GM18868 (cell line): Measurements from ENCODE around the gene KCNIP1.
A peak's percentile ranks its signal among the peaks of the same experiment; 100 is the strongest.

ENCODE experiments used
- ATAC-seq: cut with Tn5 transposase; IDR thresholded peaks from one replicate; pipeline ENCODE4 v1.9.1; 2021; ENCODE audit warnings: mild to moderate bottlenecking, moderate library complexity; ENCODE audit not compliant: unreplicated experiment

KCNIP1 gene

GRCh38 chr5:170508036-170508435 is 4.2 kb downstream of the KCNIP1 start:
- peak; percentile 78 for ATAC-seq

- no peak for ATAC-seq
Observed at GRCh38 chr5:170508660-170509347, 5.0 kb downstream of the KCNIP1 start.

DNA sequence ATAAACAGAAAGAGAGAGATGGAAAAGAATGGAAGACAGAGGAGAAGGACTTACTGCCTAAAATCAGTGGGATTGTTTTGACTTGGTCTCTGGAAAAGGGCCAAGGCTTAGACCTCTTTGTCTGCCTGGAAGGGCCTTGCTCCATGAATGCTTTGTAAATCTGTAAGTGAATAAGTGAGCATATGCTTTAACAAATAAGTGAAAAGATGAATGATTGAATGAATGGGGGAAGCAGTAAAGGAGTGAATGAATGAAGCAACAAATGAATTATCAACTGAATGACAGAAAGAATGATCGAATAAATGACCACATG is 5.5 kb downstream of the KCNIP1 start:
- no peak for ATAC-seq

GRCh38 chr5:170510126-170510525 is 6.3 kb downstream of the KCNIP1 start:
- ATAC-seq = no peak

- no peak for ATAC-seq
Observed at GRCh38 chr5:170510559-170510958, 6.7 kb downstream of the KCNIP1 start.

DNA sequence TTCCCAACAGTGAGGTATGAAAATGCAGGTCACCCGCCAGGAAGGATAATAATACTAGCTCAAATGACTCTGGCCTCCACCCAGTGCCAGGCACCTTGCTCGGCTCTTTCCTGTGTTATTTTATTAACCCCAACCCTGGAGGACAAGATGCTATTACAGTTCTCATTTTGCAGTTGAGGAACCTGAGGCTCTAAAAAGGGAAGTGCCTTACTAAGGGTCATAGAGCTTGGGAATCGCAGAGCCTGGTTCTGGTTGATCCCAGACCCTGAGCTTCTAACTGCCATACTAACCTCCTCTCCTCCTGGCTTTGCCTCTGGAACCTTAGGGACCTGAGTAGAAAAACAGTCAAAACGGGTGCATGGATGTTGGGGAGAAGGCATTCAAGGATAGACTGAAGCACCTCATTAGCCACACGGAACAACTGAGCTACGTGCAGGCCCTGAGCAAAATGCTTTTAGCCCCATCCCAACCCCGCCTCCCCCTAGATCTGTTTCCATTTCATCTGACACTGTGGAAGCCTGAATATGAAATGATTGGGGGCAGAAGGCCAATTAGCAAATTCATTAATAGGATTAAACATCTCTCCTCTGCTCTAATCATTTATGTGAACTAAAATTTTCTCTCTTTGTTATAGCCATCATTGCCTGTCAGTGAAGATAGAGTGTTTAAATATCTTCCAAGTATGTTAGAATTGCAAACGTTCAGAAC is 7.9 kb downstream of the KCNIP1 start:
- no peak for ATAC-seq

DNA sequence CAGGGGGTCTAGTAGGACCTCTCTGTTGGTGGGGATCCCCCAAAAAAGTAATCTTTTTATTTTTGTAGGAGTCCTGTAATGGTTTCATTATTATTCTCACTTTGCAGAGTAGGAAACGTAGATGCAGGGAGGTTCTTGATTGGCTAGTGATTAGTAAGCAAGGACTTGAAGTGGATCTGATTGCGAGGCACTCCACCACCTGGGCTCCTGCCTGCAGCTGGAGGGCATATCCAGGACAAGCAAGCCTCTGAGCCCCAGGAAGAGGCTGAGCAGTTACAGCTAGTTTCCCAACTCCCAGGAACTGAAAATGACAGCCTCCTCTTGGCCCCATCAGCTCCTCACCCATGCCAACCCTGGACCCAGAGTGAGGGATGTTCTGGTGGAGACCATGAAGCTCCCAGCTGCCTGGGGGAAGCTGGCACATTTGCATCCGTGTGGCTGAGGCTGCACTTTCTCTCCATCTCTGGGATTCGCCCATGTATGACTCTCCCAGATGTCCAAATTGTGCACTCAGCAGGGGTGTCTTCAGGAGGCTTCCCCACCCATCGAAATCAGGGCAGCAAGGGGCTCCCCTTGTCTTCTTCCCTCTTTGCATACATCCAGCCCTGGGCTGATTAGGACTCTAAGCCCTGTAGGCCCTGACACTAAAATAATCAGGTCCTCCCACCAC is 10.2 kb downstream of the KCNIP1 start:
- ATAC-seq = no peak

- ATAC-seq = no peak
Observed at GRCh38 chr5:170517411-170517810, 13.6 kb downstream of the KCNIP1 start.

GRCh38 chr5:170518277-170518676 is 14.5 kb downstream of the KCNIP1 start:
- no peak for ATAC-seq

DNA sequence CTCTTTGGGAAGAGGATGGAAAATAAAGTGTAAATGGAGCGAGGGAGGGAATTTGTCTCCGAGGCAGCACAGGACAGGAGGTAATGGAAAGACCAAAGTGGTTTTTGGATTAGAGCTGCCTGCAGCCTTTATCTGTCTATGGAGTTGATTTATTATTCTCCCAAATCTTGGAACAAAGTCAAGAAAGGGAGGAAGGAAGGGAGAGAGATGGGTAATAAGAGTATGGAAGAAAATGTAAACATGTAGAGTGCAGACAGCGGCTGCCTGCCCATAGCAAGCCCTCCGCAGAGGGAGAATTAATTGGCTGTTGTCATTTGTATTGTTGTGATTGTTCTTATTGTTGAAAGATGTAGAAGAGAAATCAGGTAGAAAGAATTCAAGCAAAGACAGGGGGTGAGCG is 15.7 kb downstream of the KCNIP1 start:
- no peak for ATAC-seq

GRCh38 chr5:170520372-170520771 is 16.6 kb downstream of the KCNIP1 start:
- no peak for ATAC-seq

- no peak for ATAC-seq
Observed at GRCh38 chr5:170522211-170523141, 18.7 kb downstream of the KCNIP1 start.

DNA sequence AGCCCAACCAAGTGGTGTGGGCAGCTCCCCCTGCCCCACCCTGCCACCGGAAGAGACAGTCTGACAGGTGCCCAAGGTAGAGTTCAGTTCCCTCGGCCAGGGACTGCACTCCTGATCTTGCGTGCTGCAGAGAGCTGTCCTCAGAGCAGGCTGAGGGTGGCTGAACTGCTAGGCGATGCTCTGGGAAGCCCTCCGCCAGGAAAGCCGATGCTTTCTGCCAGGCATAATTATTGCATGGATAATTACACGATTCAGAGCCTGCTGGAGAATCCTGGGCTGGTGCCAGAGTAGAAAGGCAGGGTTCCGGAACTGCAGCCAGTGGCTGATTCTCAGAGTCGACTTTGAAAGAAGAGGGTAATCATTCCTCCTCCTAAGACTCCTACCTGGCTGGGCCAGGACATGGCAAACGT is 19.3 kb downstream of the KCNIP1 start:
- no peak for ATAC-seq

DNA sequence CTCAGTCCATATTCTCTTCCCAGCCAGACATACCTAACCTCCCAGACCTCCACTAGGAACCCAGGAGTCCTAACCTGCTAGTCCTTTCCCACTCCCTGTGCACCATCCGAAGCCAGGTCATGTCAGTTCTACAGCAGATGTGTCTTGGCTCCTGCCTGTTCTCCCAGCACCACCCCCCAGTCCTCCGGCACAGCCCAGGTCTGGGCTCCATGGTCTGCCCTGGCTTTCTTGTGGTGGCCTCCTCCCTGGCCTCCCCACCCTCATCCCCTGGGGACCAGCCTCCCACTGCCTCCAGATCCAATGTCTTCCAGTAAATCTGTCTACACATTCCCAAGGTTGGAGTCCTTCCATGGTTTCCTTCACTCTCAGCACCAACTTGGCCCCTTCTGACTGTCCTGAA is 20.0 kb downstream of the KCNIP1 start:
- no peak for ATAC-seq

- ATAC-seq = no peak
Observed at GRCh38 chr5:170524576-170524975, 20.8 kb downstream of the KCNIP1 start.

DNA sequence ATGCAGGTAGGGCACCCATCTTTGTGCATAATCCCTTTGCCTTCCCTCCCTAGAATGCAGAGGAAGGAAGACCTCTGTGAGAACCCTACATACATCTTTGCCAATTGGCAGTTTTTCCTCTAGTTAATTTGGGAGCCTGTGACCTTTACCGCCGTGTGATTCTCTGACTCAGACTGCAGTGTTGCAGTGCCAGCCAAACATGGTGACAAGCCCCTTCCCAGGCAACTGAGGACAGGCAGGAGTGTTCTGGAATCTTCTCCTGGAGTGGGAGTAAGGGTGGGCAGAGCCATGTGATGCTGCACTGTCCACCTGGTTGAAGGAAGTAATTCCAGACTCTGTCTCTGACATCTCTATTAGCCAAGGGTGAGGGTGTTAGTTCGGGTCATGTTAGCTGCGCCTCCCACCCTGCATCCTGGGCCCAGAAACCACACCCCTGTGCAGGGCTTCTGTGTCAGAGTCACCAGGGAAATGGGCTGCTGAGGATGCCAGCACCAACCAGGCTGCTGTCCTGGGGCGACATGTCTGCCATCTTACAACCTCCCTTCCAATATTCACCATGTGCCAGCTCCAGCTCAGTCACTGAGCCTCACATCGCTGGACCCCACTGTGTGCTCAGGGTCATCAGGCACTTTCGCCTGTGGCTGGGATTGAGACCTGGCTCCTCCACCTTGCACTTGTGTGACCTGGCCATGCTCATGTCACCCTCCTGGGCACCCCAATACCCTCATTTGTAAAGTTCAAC is 21.8 kb downstream of the KCNIP1 start:
- ATAC-seq = no peak

DNA sequence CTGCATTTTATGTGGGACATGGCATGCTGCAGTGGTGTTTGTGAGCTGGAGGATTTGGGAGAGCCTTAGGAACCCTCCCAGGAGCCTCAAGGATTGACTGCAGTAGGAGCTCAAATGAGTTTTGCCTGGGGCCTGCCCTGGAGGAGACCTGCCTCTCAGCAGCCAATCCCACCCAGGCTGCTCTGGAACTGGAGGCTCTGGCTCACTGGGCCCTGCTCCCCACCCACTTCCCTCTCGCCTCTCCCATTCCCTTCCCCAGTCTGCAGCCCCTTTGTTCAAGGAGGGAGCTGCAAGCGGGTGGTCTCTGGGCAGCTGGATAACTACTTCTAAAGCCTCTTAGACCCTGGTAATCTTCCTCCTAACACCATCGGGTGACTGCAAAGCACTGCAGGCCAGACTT is 24.2 kb downstream of the KCNIP1 start:
- ATAC-seq = no peak

GRCh38 chr5:170528976-170529375 is 25.2 kb downstream of the KCNIP1 start:
- ATAC-seq = no peak

GRCh38 chr5:170532935-170533334 is 29.1 kb downstream of the KCNIP1 start:
- no peak for ATAC-seq

GRCh38 chr5:170533383-170533782 is 29.6 kb downstream of the KCNIP1 start:
- no peak for ATAC-seq

DNA sequence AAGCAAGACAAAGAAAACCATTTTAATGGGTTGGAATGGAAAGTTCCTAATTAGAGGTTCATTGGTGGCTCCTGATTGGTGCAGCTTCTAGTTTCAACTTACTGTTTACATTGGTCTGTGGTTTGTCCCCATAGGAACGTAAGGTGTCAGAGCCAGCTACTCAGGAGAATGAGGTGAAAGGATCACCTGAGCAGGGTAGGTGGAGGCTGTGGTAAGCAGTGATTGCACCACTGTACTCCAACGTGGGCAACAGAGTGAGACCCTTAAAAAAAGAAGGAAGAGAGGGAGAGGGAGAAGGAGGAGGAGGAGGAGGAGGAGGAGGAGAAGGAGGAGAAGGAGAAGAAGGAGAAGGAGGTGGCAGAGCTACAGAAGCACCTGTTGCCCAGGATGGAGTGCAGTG is 30.4 kb downstream of the KCNIP1 start:
- no peak for ATAC-seq
